Panc1 (cell line): ENCODE results near the gene DPYD. TPM values are rescaled to one million over a fixed set of nuclear protein-coding genes. Genes with fewer than 3 reads are reported as not detected.
"Not testable (repeated sequence)": the region's sequence is repeated elsewhere in the genome, so short reads cannot be mapped to it uniquely, and the experiment has no call there.

Experiments
- ATAC-seq: fragments of 200-7000 bp; cut with Tn5 transposase; 2 replicates; pipeline ENCODE4 v1.9.1; 2020; ENCODE audit warnings: mild to moderate bottlenecking, moderate library complexity
- BruUV-seq: library from RNA; stranded (reverse); fragments of 400-500 nt; replicated peaks from 2 replicates; lab custom pipeline; 2021; lab: Mats Ljungman, UMichigan
- CTCF ChIA-PET: fragments of 300-600 bp; sonication (Branson Sonifier 250); formaldehyde crosslinking; loops from one replicate; lab custom pipeline; 2022; ENCODE audit warnings: antibody characterized with exemption; lab: Charles Lee
- POLR2A ChIA-PET: fragments of 300-600 bp; sonication (Branson Sonifier 250); formaldehyde crosslinking; loops from one replicate; lab custom pipeline; 2022; ENCODE audit warnings: antibody characterized with exemption; lab: Charles Lee
- DNase-seq: peaks from one replicate; pipeline ENCODE4 v3.0.0-alpha.2; 2010; ENCODE audit warnings: low read depth, low spot score
- H3K27ac ChIP-seq: 2 replicates; pipeline ENCODE4 v1.5.1; 2011; ENCODE audit warnings: mild to moderate bottlenecking, low read length, inconsistent platforms
- H3K27me3 ChIP-seq: fragments of 200-500 bp; sonication (Bioruptor generic); 2 replicates; pipeline ENCODE4 v1.6.0; 2014; ENCODE audit warnings: low read length, inconsistent platforms; ENCODE audit not compliant: control insufficient read depth, insufficient read depth
- H3K36me3 ChIP-seq: fragments of 200-500 bp; sonication (Bioruptor generic); 2 replicates; pipeline ENCODE4 v1.5.1; 2014; ENCODE audit warnings: inconsistent platforms, mild to moderate bottlenecking, low read length, moderate library complexity; ENCODE audit not compliant: control insufficient read depth, insufficient read depth
- H3K4me1 ChIP-seq: 2 replicates; pipeline ENCODE4 v1.5.1; 2011; ENCODE audit warnings: inconsistent platforms, mild to moderate bottlenecking, low read length, moderate library complexity; ENCODE audit not compliant: control insufficient read depth, insufficient read depth
- H3K4me3 ChIP-seq, 2 experiments: 2 replicates each; pipeline ENCODE4 v1.5.1; 2011 to 2012; ENCODE audit warnings: low read depth in 2 of 2, low read length in 2 of 2, mild to moderate bottlenecking in 2 of 2, inconsistent platforms in 1 of 2, moderate library complexity in 1 of 2
- H3K9me3 ChIP-seq: fragments of 200-500 bp; sonication (Bioruptor generic); 2 replicates; pipeline ENCODE4 v1.5.1; 2014; ENCODE audit warnings: low read depth, mild to moderate bottlenecking, inconsistent platforms, low read length, moderate library complexity; ENCODE audit not compliant: control insufficient read depth, insufficient read depth
- POLR2AphosphoS5 ChIP-seq: IDR thresholded peaks from 2 replicates; pipeline ENCODE4 v1.6.1; 2012; ENCODE audit warnings: mild to moderate bottlenecking, low read depth, low read length, moderate library complexity
- SIN3A ChIP-seq: IDR thresholded peaks from 2 replicates; pipeline ENCODE4 v1.6.1; 2012; ENCODE audit warnings: low read depth, mild to moderate bottlenecking, low read length, moderate library complexity, borderline replicate concordance; ENCODE audit not compliant: insufficient read depth
- TCF7L2 ChIP-seq: IDR thresholded peaks from 2 replicates; pipeline ENCODE4 v1.6.1; 2011; ENCODE audit warnings: mild to moderate bottlenecking, low read depth, low read length, inconsistent platforms
- in situ Hi-C: cut with HindIII; loops from 2 replicates; pipeline ENCODE4 v1.10.0; 2016; ENCODE audit warnings: low sequenced_read_pairs, low pct_unique_long_range_greater_than_20kb
- intact Hi-C: fragments of 100-400 bp; cut with micrococcal nuclease; formaldehyde crosslinking; loops from one replicate; pipeline ENCODE4 v1.10.0; 2022; ENCODE audit not compliant: unreplicated experiment
- total RNA-seq: library from RNA; stranded (reverse); gene quantifications from one replicate; pipeline ENCODE4 v1.2.1, GENCODE V29; 2021; ENCODE audit not compliant: unreplicated experiment
- TF ChIP-seq, protein P1 (sequence below), 2 experiments: IDR thresholded peaks; 2 replicates each; pipeline ENCODE4 v1.6.1; 2011 to 2012; ENCODE audit warnings: low read depth in 2 of 2, control low read depth in 1 of 2, low read length in 1 of 2, mild to moderate bottlenecking in 1 of 2, moderate library complexity in 1 of 2; ENCODE audit not compliant: insufficient read depth in 1 of 2
- TF ChIP-seq, protein P2 (sequence below): fragments of 450-650 bp; IDR thresholded peaks from 2 replicates; pipeline ENCODE4 v1.5.1; 2017; ENCODE audit warnings: mild to moderate bottlenecking

The DPYD gene
- total RNA-seq, 1 experiment from 2014 or later = 2.0 TPM

DNA sequence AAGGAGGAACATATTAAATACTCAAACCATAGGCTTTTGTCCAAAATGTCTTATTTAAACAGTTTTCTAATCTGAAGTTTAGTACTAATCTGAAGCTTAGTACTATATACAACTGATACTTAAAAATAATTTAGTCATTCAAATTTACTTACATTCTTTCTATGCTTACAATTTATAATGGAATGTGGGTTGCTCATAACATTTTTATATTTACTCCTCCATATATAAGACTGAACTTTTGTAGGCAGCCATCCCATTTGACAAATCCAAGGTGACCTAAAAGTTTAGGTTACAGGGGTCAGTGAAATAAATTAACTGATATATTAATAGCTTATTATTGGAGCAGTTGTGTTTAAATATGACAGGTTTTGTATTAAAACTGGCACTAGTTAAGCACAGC is 570.6 kb downstream of the DPYD start:
- H3K27ac ChIP-seq = no peak overlapping the region
- BruUV-seq = no TSS peak
- H3K9me3 ChIP-seq = no peaks in the 10 kb centered on the region
- H3K27me3 ChIP-seq = no peaks in the 10 kb centered on the region
- H3K4me3 ChIP-seq = no peak overlapping the region
- intact Hi-C loops (no loop called here), in situ Hi-C loops (no loop called here)
- DNase-seq (no peak), ATAC-seq (no peak)
- H3K4me1 ChIP-seq = no peaks in the 10 kb centered on the region
- TF ChIP-seq, protein P1, sequence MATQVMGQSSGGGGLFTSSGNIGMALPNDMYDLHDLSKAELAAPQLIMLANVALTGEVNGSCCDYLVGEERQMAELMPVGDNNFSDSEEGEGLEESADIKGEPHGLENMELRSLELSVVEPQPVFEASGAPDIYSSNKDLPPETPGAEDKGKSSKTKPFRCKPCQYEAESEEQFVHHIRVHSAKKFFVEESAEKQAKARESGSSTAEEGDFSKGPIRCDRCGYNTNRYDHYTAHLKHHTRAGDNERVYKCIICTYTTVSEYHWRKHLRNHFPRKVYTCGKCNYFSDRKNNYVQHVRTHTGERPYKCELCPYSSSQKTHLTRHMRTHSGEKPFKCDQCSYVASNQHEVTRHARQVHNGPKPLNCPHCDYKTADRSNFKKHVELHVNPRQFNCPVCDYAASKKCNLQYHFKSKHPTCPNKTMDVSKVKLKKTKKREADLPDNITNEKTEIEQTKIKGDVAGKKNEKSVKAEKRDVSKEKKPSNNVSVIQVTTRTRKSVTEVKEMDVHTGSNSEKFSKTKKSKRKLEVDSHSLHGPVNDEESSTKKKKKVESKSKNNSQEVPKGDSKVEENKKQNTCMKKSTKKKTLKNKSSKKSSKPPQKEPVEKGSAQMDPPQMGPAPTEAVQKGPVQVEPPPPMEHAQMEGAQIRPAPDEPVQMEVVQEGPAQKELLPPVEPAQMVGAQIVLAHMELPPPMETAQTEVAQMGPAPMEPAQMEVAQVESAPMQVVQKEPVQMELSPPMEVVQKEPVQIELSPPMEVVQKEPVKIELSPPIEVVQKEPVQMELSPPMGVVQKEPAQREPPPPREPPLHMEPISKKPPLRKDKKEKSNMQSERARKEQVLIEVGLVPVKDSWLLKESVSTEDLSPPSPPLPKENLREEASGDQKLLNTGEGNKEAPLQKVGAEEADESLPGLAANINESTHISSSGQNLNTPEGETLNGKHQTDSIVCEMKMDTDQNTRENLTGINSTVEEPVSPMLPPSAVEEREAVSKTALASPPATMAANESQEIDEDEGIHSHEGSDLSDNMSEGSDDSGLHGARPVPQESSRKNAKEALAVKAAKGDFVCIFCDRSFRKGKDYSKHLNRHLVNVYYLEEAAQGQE (IDR thresholded peaks at IDR 0.05; ENCODE audit: insufficient read depth in 1 of 2, low read depth in 2 of 2, low read length in 1 of 2) = no peak
- TF ChIP-seq POLR2AphosphoS5 (no peak), SIN3A (no peak), TCF7L2 (no peak)
- ChIA-PET CTCF (interaction anchor here (0.7 kb wide), 2 partner anchors 12 to 15 kb away, joined by 3 to 6 read pairs; no protein-coding TSS in a partner anchor), POLR2A (no interaction called here)
- H3K36me3 ChIP-seq = no peaks in the 10 kb centered on the region

DNA sequence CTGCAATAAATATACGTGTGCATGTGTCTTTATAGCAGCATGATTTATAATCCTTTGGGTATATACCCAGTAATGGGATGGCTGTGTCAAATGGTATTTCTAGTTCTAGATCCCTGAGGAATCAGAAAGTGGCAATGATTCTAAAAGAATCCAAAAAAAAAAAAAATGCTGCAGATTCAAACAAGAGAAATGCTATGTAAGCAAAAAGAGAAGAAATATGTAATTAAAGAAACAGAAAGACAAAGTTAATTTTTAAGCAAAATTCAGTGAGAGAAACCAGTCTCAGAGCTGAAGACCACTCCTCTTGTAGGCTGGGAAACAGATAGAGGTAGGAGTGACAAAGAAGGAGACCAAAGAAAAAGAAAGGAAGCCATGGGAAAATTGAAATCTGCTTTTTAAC is 571.0 kb downstream of the DPYD start:
- POLR2A ChIA-PET, H3K27me3 ChIP-seq, BruUV-seq, H3K4me3 ChIP-seq, in situ Hi-C loops, H3K27ac ChIP-seq, DNase-seq, H3K36me3 ChIP-seq, intact Hi-C loops, H3K9me3 ChIP-seq, H3K4me1 ChIP-seq, ATAC-seq: not testable (repeated sequence)
- CTCF ChIA-PET = interaction anchor here (0.7 kb wide), 2 partner anchors 11 to 15 kb away, joined by 3 to 6 read pairs; no protein-coding TSS in a partner anchor

DNA sequence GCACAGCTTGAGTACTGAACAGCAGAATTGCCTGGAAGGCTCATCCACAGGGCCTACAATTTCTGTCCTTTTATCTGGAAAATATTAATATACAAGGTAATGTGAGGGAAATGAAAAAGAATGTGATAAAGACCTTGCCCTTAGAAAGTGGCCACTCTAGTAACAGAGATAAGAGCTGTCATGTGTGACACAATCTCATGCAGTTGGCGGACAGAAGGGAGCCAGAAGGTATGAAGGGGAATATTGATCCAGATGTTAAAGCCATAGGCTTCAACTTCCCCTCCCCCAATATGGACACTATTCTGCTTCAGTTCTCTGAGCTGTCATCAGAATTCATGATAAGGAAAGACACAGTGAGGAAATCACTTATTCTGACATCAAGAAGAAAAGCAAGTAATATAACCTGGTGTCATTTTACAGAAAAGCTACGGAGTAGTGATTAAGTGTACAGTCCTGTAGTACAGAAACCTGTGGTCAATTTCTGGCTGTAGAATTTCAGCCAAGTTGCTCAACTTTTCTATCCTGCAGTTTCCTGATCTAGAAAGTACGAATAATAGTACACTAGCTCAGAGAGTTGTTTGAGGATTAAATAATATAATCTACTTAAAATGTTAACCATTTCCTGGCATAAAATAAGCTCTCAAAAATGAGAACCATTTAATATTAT is 572.1 kb downstream of the DPYD start:
- TF ChIP-seq, protein P2, sequence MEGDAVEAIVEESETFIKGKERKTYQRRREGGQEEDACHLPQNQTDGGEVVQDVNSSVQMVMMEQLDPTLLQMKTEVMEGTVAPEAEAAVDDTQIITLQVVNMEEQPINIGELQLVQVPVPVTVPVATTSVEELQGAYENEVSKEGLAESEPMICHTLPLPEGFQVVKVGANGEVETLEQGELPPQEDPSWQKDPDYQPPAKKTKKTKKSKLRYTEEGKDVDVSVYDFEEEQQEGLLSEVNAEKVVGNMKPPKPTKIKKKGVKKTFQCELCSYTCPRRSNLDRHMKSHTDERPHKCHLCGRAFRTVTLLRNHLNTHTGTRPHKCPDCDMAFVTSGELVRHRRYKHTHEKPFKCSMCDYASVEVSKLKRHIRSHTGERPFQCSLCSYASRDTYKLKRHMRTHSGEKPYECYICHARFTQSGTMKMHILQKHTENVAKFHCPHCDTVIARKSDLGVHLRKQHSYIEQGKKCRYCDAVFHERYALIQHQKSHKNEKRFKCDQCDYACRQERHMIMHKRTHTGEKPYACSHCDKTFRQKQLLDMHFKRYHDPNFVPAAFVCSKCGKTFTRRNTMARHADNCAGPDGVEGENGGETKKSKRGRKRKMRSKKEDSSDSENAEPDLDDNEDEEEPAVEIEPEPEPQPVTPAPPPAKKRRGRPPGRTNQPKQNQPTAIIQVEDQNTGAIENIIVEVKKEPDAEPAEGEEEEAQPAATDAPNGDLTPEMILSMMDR = no peak
- TF ChIP-seq, protein P1 (IDR thresholded peaks at IDR 0.05; ENCODE audit: insufficient read depth in 1 of 2, low read depth in 2 of 2, low read length in 1 of 2) = no peak
- Histone ChIP-seq H3K9me3 (no peaks in the 10 kb centered on the region), H3K27me3 (no peaks in the 10 kb centered on the region), H3K27ac (no peak overlapping the region), H3K4me3 (no peak overlapping the region), H3K4me1 (no peaks in the 10 kb centered on the region), H3K36me3 (no peaks in the 10 kb centered on the region)
- intact Hi-C loops = no loop called here
- DNase-seq = no peak
- ATAC-seq = no peak
- ChIA-PET POLR2A (no interaction called here), CTCF (interaction anchor here (0.6 kb wide), 1 partner anchor 100 kb away, joined by 5 read pairs; no protein-coding TSS in a partner anchor)
- in situ Hi-C loops = no loop called here
- no TSS peak for BruUV-seq
